ENCODE measurements around the gene SPP1.
"Not testable (repeated sequence)": the region's sequence is repeated elsewhere in the genome, so short reads cannot be mapped to it uniquely, and the experiment has no call there.

SPP1 gene

DNA sequence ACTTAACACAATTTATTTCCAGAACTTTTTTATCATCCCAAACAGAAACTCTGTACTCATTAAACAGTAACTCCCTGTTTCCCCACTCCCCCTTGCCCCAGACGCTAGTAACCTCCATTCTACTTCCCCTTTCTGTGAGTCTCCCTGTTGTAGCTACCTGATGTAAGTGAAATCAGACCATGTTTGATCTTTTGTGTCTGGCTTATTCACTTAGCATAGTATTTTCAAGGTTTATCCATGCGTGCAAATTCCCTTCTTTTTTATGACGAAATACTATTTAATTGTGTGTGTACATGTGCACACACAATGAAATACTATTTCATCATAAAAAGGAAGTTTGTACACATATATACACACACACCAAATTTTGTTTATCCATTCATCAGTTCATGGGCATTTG is 37.1 kb downstream of the SPP1 start:
- no peak overlapping the region for H3K4me3 ChIP-seq (ENCODE audit: low read length)
- no peak overlapping the region for H3K9ac ChIP-seq (ENCODE audit: low read depth, low read length)
- H3K36me3 ChIP-seq (ENCODE audit: insufficient read depth, low read length), result no peaks in the 10 kb centered on the region
- no peaks in the 10 kb centered on the region for H3K27me3 ChIP-seq (ENCODE audit: control insufficient read depth, insufficient read depth, low read length)
- no peaks in the 10 kb centered on the region for H3K9me3 ChIP-seq (replicated peaks; ENCODE audit: low read length)
- H3K4me2 ChIP-seq (ENCODE audit: low read length), result no peak overlapping the region
- peaks cover 33% of the 10 kb centered on the region for H3K4me1 ChIP-seq (ENCODE audit: control insufficient read depth, insufficient read depth, low read length)

DNA sequence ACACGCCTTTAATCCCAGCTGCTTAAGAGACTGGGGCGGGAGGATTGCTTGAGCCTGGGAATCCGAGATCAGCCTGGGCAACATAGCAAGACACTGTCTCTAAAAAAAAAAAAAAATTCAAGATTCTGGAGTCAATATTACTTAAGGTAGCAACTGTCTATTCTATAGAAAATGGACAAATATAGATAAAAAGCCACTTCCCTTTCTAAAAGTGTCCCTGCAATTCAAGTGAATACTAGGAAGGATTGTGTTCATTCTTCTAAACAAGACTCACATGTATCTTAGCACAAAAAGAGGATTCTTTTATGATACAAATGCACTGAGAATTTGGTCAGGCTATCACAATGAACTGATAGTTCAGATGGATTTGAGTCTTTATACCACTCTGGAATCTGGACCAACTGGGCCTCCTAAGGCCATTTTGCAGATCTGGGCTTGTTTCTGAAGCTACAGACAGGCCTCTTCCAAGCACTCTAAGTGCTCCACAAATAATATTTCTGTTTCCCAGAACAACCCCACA is 38.9 kb downstream of the SPP1 start:
- Histone ChIP-seq H3K9me3 (replicated peaks; ENCODE audit: low read length) (no peaks in the 10 kb centered on the region), H3K4me2 (ENCODE audit: low read length) (no peak overlapping the region), H3K4me1 (ENCODE audit: control insufficient read depth, insufficient read depth, low read length) (peaks cover 44% of the 10 kb centered on the region), H3K36me3 (ENCODE audit: insufficient read depth, low read length) (no peaks in the 10 kb centered on the region), H3K4me3 (ENCODE audit: low read length) (no peak overlapping the region), H3K27me3 (ENCODE audit: control insufficient read depth, insufficient read depth, low read length) (no peaks in the 10 kb centered on the region), H3K9ac (ENCODE audit: low read depth, low read length) (no peak overlapping the region)

DNA sequence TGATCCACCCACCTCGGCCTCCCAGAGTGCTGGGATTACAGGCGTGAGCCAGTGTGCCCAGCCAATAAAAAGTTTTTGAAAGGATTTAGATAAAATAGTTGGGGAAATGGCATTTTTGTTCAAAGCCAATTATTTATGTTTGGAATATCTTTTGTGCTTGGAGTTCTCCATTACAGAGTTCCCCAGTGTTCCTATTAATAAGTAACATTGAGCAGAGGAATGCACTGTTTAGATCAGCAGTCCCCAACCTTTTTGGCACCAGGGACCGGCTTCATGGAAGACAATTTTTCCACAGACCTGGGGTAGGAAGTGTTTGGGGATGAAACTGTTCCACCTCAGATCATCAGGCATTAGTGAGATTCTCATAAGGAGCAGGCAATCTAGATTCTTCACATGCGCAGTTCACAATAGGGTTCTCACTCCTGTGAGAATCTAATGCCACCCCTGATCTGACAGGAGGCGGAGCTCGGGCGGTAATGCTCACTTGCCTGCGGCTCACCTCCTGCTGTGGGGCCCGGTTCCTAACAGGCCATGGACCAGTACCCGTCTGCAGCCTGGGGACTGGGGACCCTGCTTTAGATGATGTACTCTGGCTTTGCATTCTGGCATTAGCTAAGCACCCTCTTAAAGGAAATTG is 40.3 kb downstream of the SPP1 start:
- H3K9me3 ChIP-seq (replicated peaks; ENCODE audit: low read length), result no peaks in the 10 kb centered on the region
- H3K36me3 ChIP-seq (ENCODE audit: insufficient read depth, low read length), result peaks cover 12% of the 10 kb centered on the region
- no peak overlapping the region for H3K4me3 ChIP-seq (ENCODE audit: low read length)
- H3K9ac ChIP-seq (ENCODE audit: low read depth, low read length), result no peak overlapping the region
- no peaks in the 10 kb centered on the region for H3K27me3 ChIP-seq (ENCODE audit: control insufficient read depth, insufficient read depth, low read length)
- no peak overlapping the region for H3K4me2 ChIP-seq (ENCODE audit: low read length)
- H3K4me1 ChIP-seq (ENCODE audit: control insufficient read depth, insufficient read depth, low read length), result peaks cover 39% of the 10 kb centered on the region

DNA sequence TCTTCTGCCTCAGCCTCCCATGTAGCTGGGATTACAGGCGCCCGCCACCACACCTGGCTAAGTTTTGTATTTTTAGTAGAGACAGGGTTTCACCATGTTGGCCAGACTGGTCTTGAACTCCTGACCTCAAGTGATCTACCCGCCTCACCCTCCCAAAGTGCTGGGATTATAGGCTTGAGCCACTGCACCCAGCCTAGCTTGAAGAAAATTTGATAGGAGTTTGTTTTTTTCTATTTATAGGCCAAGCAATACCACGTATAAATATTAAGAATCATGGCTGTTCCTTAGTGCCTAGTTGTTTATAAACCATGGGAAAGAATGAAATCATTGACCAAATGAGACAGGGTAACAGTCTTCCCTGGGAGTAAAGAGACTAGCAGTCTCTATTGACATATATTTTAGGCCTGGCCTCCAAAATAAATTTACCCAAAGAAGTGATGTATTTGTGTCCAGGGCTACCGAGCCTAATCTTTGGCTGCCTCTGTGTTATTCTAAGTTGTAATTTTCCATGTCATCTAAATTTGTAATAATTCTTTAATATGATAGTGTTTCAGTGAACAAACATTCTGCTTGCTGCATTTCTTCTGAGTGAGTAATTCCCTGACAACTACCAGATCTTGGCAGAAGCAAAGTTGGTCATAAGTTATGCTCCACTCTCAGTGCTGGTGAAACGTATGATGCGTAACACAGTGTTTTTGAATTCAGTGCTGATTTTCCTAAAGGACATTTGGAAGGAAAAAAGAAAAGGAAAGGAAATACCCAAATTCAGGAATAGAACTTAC is 42.2 kb downstream of the SPP1 start:
- Histone ChIP-seq H3K27me3 (ENCODE audit: control insufficient read depth, insufficient read depth, low read length) (no peaks in the 10 kb centered on the region), H3K4me2 (ENCODE audit: low read length) (peak overlapping the region; percentile 79), H3K9me3 (replicated peaks; ENCODE audit: low read length) (no peaks in the 10 kb centered on the region), H3K4me1 (ENCODE audit: control insufficient read depth, insufficient read depth, low read length) (peaks cover 29% of the 10 kb centered on the region), H3K36me3 (ENCODE audit: insufficient read depth, low read length) (peaks cover 27% of the 10 kb centered on the region), H3K9ac (ENCODE audit: low read depth, low read length) (peak overlapping the region; percentile 83), H3K4me3 (ENCODE audit: low read length) (peak overlapping the region; percentile 65)

DNA sequence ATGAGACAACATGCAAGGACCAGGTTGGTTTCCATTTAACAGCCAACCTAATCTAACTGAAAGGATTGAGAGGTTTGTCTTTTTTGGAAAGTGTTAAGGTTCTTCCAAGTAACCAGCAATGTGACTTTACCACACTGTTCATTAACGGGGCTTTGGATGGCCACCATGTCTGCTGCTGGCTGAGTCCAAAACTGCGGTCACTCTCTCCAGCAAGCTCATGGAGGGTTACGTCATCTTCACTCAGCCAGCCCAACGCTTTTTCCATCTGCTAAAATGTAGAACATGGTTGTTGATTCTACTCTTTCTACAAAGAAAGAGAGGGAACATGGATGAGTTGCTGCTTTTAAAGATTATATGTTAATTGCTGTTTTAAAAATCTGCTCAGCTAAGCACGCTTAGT is 43.0 kb downstream of the SPP1 start:
- Histone ChIP-seq H3K4me2 (ENCODE audit: low read length) (peak overlapping the region; percentile 79), H3K4me3 (ENCODE audit: low read length) (peak overlapping the region; percentile 65), H3K27me3 (ENCODE audit: control insufficient read depth, insufficient read depth, low read length) (no peaks in the 10 kb centered on the region), H3K9ac (ENCODE audit: low read depth, low read length) (peak overlapping the region; percentile 83), H3K4me1 (ENCODE audit: control insufficient read depth, insufficient read depth, low read length) (peaks cover 29% of the 10 kb centered on the region), H3K9me3 (replicated peaks; ENCODE audit: low read length) (no peaks in the 10 kb centered on the region), H3K36me3 (ENCODE audit: insufficient read depth, low read length) (peaks cover 30% of the 10 kb centered on the region)

DNA sequence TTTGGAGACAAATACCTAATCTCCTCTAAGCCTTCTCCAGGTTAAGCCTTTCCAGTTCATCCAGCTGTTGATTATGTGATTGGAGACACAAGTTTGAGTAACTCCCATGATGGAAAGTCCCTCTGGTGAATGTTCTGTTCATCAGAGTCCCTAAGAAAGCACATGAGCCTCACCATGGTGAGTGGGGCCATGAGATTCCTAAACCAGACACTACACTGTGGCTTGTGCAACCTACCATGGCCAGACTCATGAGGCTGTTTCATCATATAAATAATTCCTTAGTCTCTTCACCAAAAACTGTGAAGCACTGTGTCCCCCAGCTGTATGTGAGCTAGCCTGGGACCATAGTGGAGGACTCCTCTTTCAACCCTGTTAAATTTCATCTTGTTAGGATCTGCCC is 46.3 kb downstream of the SPP1 start:
- H3K4me3 ChIP-seq (ENCODE audit: low read length), result no peak overlapping the region
- H3K9ac ChIP-seq (ENCODE audit: low read depth, low read length), result no peak overlapping the region
- H3K9me3 ChIP-seq (replicated peaks; ENCODE audit: low read length), result no peaks in the 10 kb centered on the region
- peaks cover 40% of the 10 kb centered on the region for H3K36me3 ChIP-seq (ENCODE audit: insufficient read depth, low read length)
- H3K27me3 ChIP-seq (ENCODE audit: control insufficient read depth, insufficient read depth, low read length), result no peaks in the 10 kb centered on the region
- no peak overlapping the region for H3K4me2 ChIP-seq (ENCODE audit: low read length)
- peaks cover 28% of the 10 kb centered on the region for H3K4me1 ChIP-seq (ENCODE audit: control insufficient read depth, insufficient read depth, low read length)

DNA sequence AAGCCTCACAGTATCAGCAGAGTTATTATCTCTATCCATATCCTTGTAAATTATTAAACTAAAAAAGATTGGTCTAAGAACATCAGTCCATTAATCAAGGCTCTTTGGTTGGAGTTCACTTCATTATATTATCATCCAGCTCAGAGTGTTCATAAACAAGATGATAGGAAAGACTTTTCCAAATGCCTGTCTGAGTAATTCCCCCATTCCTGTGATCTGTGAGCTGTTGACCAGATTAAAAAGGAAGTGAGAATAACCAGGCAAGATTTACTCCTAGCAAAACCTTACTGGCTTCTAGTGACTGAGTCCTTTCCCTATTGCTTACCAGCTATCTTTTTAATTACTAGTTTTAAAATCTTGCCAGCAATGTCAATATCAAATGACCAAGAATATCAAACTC is 46.8 kb downstream of the SPP1 start:
- Histone ChIP-seq H3K4me1 (ENCODE audit: control insufficient read depth, insufficient read depth, low read length) (peaks cover 24% of the 10 kb centered on the region), H3K27me3 (ENCODE audit: control insufficient read depth, insufficient read depth, low read length) (no peaks in the 10 kb centered on the region), H3K4me2 (ENCODE audit: low read length) (no peak overlapping the region), H3K36me3 (ENCODE audit: insufficient read depth, low read length) (peaks cover 42% of the 10 kb centered on the region), H3K4me3 (ENCODE audit: low read length) (no peak overlapping the region), H3K9ac (ENCODE audit: low read depth, low read length) (no peak overlapping the region), H3K9me3 (replicated peaks; ENCODE audit: low read length) (no peaks in the 10 kb centered on the region)

DNA sequence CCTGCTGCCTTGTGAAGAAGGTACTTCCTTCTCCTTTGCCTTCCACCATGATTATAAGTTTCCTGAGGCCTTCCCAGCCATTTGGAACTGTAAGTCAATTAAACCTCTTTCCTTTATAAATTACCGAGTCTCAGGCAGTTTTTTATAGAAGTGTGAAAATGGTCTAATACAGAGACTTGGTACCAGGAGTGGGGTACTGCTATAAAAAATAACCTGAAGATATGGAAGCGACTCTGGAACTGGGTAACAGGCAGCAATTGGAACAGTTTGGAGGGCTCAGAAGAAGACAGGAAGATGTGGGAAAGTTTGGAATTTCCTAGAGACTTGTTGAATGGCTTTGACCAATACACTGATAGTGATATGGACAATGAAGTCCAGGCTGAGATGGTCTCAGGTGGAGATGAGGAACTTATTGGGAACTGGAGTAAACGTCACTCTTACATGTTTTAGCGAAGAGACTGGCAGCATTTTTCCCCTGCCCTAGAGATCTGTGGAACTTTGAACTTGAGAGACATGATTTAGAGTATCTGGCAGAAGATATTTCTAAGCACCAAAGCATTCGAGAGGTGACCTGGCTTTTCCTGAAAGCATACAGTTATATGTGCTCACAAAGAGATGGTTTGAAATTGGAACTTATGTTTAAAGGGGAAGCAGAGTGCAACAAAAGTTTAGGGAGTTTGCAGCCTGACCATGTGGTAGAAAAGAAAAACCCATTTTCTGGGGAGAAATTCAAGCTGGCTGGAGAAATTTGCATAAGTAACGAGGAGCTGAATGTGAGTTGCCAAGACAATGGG is 50.6 kb downstream of the SPP1 start:
- not testable (repeated sequence) for H3K27me3 ChIP-seq (ENCODE audit: control insufficient read depth, insufficient read depth, low read length); H3K9me3 ChIP-seq (replicated peaks; ENCODE audit: low read length); H3K9ac ChIP-seq (ENCODE audit: low read depth, low read length); H3K4me3 ChIP-seq (ENCODE audit: low read length); H3K4me2 ChIP-seq (ENCODE audit: low read length)
- Histone ChIP-seq H3K4me1 (ENCODE audit: control insufficient read depth, insufficient read depth, low read length) (peaks cover 21% of the 10 kb centered on the region), H3K36me3 (ENCODE audit: insufficient read depth, low read length) (peaks cover 41% of the 10 kb centered on the region)

DNA sequence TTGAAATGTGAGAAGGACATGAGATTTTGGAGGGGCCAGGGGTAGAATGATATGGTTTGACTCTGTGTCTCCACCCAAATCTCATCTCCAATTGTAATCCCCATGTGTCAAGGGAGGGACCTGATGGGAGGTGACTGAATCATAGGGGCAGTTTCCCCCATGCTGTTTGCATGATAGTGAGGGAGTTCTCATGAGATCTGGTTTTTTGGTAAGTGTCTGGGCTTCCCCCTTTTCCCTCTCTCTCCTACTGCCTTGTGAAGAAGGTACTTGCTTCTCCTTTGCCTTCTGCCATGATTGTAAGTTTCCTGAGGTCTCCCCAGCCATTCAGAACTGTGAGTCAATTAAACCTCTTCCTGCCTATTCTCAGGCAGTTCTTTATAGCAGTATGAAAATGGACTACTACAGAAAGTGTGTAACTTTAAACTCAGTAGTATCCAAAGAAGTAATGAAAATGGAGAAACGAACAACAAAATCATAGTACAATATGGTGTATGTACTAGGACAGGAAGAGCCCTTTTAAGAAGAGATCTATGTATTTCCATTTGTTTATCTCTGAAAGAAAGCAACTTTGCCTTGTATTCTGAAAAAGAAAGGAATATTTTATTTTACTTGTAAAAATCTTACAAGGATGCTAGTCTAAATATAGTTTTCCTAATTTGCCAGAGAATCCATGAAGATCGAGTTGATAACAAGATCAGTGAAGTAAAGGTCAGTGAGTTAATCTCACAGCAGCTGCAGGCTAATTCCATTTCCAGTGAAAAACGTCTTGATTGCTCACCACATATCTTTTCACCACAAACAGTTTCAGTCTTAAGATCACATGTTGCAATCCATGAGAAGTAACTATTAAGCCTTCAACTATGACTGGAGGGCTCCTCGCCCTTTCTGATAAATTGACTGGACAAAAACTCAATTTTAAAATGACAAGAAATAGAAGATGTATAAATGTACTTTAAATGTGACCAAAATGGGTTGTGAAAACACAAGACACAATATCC is 52.4 kb downstream of the SPP1 start:
- H3K9ac ChIP-seq (ENCODE audit: low read depth, low read length), result peak overlapping the region; percentile 57
- no peaks in the 10 kb centered on the region for H3K9me3 ChIP-seq (replicated peaks; ENCODE audit: low read length)
- peaks cover 28% of the 10 kb centered on the region for H3K36me3 ChIP-seq (ENCODE audit: insufficient read depth, low read length)
- H3K4me3 ChIP-seq (ENCODE audit: low read length), result no peak overlapping the region
- H3K4me1 ChIP-seq (ENCODE audit: control insufficient read depth, insufficient read depth, low read length), result peaks cover 23% of the 10 kb centered on the region
- H3K27me3 ChIP-seq (ENCODE audit: control insufficient read depth, insufficient read depth, low read length), result no peaks in the 10 kb centered on the region
- peak overlapping the region; percentile 46 for H3K4me2 ChIP-seq (ENCODE audit: low read length)

DNA sequence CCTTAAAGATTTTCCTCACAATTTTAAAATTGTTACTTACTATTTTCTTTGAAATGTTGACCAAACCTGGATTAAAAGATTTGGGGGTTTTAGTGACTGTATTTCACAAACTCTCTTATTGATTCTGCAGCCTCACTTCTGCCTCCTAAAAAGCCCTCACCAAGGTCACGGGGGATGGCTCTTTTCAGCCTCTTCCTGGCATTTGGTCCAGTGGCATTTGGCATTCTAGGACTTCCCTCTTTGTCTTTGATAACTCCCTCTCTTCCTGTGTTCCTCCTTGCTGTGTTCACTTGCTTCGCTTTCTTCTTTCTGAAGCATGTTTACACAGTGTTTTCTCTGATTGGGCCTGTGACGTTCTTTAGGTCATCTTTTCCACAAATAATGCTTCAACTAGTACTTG is 53.4 kb downstream of the SPP1 start:
- Histone ChIP-seq H3K9me3 (replicated peaks; ENCODE audit: low read length) (no peaks in the 10 kb centered on the region), H3K9ac (ENCODE audit: low read depth, low read length) (peak overlapping the region; percentile 57), H3K4me2 (ENCODE audit: low read length) (no peak overlapping the region), H3K36me3 (ENCODE audit: insufficient read depth, low read length) (peaks cover 22% of the 10 kb centered on the region), H3K4me1 (ENCODE audit: control insufficient read depth, insufficient read depth, low read length) (peaks cover 23% of the 10 kb centered on the region), H3K4me3 (ENCODE audit: low read length) (no peak overlapping the region), H3K27me3 (ENCODE audit: control insufficient read depth, insufficient read depth, low read length) (no peaks in the 10 kb centered on the region)
